ENCODE results near the gene SCAF4.

Gene SCAF4

DNA sequence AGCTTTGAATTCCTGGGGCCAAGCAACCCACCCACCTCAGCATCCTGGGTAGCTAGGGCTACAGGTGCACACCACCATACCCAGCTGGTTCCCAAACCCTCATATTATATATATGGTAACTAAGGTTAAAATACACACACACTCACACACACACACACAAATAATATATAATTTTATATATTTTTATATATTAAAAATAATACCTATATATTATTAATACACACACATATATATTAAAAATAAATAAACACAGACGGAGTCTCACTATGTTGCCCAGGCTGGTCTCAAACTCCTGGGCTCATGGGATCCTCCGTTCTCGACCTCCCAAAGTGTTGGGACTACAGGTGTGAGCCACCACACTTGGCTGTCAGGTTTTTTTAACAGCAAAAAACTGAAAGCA is 31.9 kb downstream of the SCAF4 start:
- H3K9ac ChIP-seq (ENCODE audit: low read length): no peak overlapping the region
- peaks cover 8% of the 10 kb centered on the region for H3K36me3 ChIP-seq (ENCODE audit: control insufficient read depth, insufficient read depth, low read length)
- H3K4me3 ChIP-seq (ENCODE audit: low read length): no peak overlapping the region
- H3K4me1 ChIP-seq (ENCODE audit: control insufficient read depth, insufficient read depth, low read length): no peaks in the 10 kb centered on the region
- no peaks in the 10 kb centered on the region for H3K27me3 ChIP-seq (ENCODE audit: control insufficient read depth, insufficient read depth, low read length)
- no peaks in the 10 kb centered on the region for H3K9me3 ChIP-seq (ENCODE audit: control insufficient read depth, low read length)

DNA sequence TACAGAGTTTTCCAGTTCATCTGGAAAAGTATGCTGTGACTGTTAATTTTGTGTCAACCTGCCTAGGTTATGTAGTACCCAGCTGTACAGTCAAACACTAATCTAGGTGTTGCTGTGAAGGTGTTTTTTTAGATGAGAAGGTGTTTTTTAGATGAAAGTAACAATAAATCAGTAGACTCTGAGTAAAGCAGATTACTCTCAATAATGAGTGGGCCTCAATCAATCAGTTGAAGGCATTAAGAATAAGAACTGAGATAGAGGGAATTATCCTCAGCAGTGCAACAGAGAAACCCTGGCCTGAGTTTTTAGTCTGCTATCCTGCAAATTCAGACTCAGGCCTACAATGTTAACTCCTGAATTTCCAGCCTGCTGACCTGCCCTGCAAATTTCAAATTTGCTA is 33.5 kb downstream of the SCAF4 start:
- Histone ChIP-seq H3K27me3 (ENCODE audit: control insufficient read depth, insufficient read depth, low read length) (no peaks in the 10 kb centered on the region), H3K4me1 (ENCODE audit: control insufficient read depth, insufficient read depth, low read length) (no peaks in the 10 kb centered on the region), H3K9me3 (ENCODE audit: control insufficient read depth, low read length) (no peaks in the 10 kb centered on the region), H3K4me3 (ENCODE audit: low read length) (no peak overlapping the region), H3K9ac (ENCODE audit: low read length) (no peak overlapping the region), H3K36me3 (ENCODE audit: control insufficient read depth, insufficient read depth, low read length) (peaks cover 8% of the 10 kb centered on the region)

DNA sequence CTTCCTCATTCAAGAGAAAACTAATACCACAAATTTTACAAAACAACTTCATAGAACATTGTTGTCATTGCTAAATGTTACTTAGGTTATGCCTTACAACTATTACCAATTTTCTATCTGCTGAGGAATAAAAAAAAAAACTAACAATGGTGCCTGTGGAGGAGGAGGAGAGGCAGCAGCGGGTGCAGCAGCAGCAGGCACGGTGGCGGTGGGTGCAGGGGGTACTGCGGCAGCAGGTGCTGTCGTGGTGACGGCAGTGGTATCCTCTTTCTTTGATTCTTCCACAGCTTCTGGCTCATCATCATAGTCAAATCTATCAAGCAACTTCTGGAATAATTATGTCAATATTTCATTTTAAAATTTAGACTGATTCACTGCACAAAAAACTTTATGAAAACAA is 35.5 kb downstream of the SCAF4 start:
- H3K36me3 ChIP-seq (ENCODE audit: control insufficient read depth, insufficient read depth, low read length): peaks cover 8% of the 10 kb centered on the region
- no peaks in the 10 kb centered on the region for H3K4me1 ChIP-seq (ENCODE audit: control insufficient read depth, insufficient read depth, low read length)
- no peaks in the 10 kb centered on the region for H3K9me3 ChIP-seq (ENCODE audit: control insufficient read depth, low read length)
- no peaks in the 10 kb centered on the region for H3K27me3 ChIP-seq (ENCODE audit: control insufficient read depth, insufficient read depth, low read length)
- H3K4me3 ChIP-seq (ENCODE audit: low read length): no peak overlapping the region
- H3K9ac ChIP-seq (ENCODE audit: low read length): no peak overlapping the region

DNA sequence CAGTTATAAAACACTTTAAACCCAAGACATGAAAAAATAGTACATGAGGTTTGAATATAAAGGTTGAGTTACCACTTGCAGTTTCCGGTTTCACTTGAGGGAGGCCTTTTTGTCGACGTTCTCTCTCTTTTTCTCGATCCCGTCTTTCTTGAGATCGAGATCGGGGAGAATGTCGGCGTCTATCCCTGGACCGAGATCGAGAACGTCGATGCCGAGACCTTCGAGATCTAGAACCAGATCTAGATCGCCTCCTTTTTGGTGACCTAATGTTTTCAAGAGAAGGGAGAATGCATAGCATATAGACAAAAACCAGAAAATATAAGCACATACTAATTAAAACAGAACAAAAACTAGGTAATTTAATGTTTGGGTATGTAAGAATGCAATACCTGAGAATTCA is 38.7 kb downstream of the SCAF4 start:
- no peak overlapping the region for H3K4me3 ChIP-seq (ENCODE audit: low read length)
- H3K9ac ChIP-seq (ENCODE audit: low read length): no peak overlapping the region
- H3K4me1 ChIP-seq (ENCODE audit: control insufficient read depth, insufficient read depth, low read length): no peaks in the 10 kb centered on the region
- H3K36me3 ChIP-seq (ENCODE audit: control insufficient read depth, insufficient read depth, low read length): peaks cover 10% of the 10 kb centered on the region
- H3K9me3 ChIP-seq (ENCODE audit: control insufficient read depth, low read length): no peaks in the 10 kb centered on the region
- H3K27me3 ChIP-seq (ENCODE audit: control insufficient read depth, insufficient read depth, low read length): no peaks in the 10 kb centered on the region

DNA sequence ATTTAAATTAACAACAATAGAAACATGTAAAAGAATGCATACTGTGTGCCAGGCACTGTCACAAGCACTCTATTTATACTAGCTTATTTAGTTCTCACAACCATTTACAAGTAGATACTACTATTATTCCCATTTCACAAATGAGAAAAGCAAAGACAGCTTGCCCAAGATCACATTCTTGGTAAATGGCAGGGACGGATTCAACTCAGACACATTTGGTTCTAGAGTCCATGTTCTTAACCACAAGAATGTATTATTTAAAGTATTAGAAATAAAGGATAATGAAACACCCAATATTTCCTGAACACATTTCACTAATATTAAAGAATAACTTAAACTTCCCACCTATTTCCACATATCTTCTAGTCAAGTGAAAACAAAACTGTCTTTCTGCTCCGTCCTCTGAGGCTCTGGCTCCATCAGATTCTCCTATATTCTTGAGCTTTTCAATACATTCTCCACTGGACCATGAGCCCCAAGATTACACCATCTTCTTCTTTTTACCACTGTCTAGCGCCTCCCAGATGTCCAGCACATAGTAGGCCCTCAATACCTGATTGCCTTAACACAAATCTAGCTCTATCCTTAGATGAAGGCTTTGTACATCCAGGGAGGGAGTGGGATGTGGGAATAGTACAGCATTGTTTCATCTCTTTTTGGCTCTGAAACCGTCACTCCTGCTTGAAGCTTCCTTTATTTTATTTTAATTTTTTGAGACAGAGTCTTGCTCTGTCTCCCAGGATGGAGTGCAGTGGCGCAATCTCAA is 43.1 kb downstream of the SCAF4 start:
- no peaks in the 10 kb centered on the region for H3K27me3 ChIP-seq (ENCODE audit: control insufficient read depth, insufficient read depth, low read length)
- no peak overlapping the region for H3K4me3 ChIP-seq (ENCODE audit: low read length)
- peaks cover 11% of the 10 kb centered on the region for H3K36me3 ChIP-seq (ENCODE audit: control insufficient read depth, insufficient read depth, low read length)
- no peaks in the 10 kb centered on the region for H3K9me3 ChIP-seq (ENCODE audit: control insufficient read depth, low read length)
- no peak overlapping the region for H3K9ac ChIP-seq (ENCODE audit: low read length)
- H3K4me1 ChIP-seq (ENCODE audit: control insufficient read depth, insufficient read depth, low read length): no peaks in the 10 kb centered on the region

DNA sequence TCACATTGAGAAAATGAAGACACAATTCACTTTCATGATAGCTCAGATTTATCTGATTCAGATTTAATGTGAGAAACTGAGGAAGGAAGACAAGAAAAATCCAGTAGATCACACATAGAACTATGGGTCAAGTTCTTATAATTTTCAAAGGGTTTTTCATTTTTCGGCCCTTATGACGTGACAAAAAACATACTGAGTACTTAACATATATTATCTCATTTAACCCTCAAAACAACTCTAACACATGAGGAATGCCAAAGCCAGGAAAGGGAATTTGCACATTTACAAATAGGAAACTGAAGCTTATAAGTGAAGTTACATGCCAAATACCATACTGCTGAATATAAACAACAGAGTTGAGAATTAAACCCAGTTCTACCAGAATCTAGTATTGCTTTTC is 44.8 kb downstream of the SCAF4 start:
- no peak overlapping the region for H3K4me3 ChIP-seq (ENCODE audit: low read length)
- no peak overlapping the region for H3K9ac ChIP-seq (ENCODE audit: low read length)
- H3K9me3 ChIP-seq (ENCODE audit: control insufficient read depth, low read length): no peaks in the 10 kb centered on the region
- H3K36me3 ChIP-seq (ENCODE audit: control insufficient read depth, insufficient read depth, low read length): peaks cover 11% of the 10 kb centered on the region
- no peaks in the 10 kb centered on the region for H3K4me1 ChIP-seq (ENCODE audit: control insufficient read depth, insufficient read depth, low read length)
- H3K27me3 ChIP-seq (ENCODE audit: control insufficient read depth, insufficient read depth, low read length): no peaks in the 10 kb centered on the region

DNA sequence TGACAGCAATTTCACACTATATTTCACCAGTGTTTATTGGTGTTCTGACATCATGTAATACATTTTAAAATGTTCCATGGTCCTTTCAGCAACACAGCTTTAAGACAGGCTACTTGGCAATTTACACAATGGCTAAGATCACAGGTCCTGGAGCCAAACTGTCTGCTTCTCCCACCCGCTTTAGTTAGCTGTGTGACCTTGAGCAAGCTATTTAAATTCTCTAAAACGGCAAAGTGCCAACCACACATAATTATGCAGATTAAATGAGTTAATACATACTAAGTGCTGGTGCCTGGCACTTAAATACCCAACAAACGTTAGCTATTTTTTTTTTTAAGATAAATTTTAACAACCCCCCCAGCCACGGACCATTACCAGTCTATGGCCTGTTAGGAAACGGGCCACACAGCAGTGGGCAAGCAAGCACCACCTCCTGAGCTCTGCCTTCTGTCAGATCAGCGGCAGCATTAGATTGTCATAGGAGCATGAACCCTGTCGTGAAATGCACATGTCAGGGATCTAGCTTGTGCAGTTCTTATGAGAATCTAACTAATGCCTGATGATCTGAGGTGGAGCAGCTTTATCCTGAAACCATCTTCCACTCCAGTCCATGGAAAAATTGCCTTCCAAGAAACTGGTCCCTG is 45.5 kb downstream of the SCAF4 start:
- Histone ChIP-seq H3K4me1 (ENCODE audit: control insufficient read depth, insufficient read depth, low read length) (no peaks in the 10 kb centered on the region), H3K4me3 (ENCODE audit: low read length) (no peak overlapping the region), H3K9ac (ENCODE audit: low read length) (no peak overlapping the region), H3K36me3 (ENCODE audit: control insufficient read depth, insufficient read depth, low read length) (peaks cover 11% of the 10 kb centered on the region), H3K9me3 (ENCODE audit: control insufficient read depth, low read length) (no peaks in the 10 kb centered on the region), H3K27me3 (ENCODE audit: control insufficient read depth, insufficient read depth, low read length) (no peaks in the 10 kb centered on the region)

DNA sequence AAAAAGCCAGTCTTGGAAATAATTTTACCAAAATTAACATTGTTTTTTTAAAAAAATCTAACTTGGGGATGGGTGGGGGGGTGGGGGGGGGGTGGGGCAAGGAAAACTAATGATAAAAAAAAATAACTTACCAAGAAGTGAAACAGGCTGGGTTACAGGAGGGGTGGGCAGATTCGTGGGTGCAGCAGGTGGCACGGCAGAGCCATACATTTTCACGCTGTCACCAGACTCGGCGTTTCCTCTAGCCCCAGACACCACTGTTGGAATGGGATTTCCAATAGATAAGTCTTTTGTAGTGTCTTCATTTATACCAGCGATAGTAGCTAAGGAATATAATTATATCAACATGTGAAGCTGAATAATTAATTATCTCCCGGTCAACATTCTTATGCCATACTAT is 47.0 kb downstream of the SCAF4 start:
- peaks cover 5% of the 10 kb centered on the region for H3K36me3 ChIP-seq (ENCODE audit: control insufficient read depth, insufficient read depth, low read length)
- no peaks in the 10 kb centered on the region for H3K9me3 ChIP-seq (ENCODE audit: control insufficient read depth, low read length)
- no peak overlapping the region for H3K9ac ChIP-seq (ENCODE audit: low read length)
- no peaks in the 10 kb centered on the region for H3K4me1 ChIP-seq (ENCODE audit: control insufficient read depth, insufficient read depth, low read length)
- no peak overlapping the region for H3K4me3 ChIP-seq (ENCODE audit: low read length)
- no peaks in the 10 kb centered on the region for H3K27me3 ChIP-seq (ENCODE audit: control insufficient read depth, insufficient read depth, low read length)

DNA sequence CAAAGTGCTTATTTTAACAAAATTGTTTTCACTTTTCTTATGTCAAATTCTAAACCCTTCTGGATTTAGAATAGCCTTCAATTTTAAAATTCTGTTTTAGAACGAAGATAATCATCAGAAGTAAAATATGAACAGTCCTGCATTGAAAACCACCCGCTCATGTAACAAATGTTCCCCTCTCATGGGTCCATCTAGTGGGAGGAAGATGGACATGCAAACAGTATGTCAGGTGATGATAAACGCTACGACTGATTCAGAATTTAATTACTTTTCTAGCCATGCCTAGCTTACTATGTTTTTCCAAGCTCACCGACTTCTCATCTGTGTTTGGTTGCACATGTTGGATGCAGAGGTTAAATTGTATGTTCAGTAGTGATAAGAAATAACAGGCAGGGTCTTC is 48.9 kb downstream of the SCAF4 start:
- H3K4me3 ChIP-seq (ENCODE audit: low read length): no peak overlapping the region
- peaks cover 5% of the 10 kb centered on the region for H3K36me3 ChIP-seq (ENCODE audit: control insufficient read depth, insufficient read depth, low read length)
- no peaks in the 10 kb centered on the region for H3K4me1 ChIP-seq (ENCODE audit: control insufficient read depth, insufficient read depth, low read length)
- H3K9me3 ChIP-seq (ENCODE audit: control insufficient read depth, low read length): no peaks in the 10 kb centered on the region
- H3K9ac ChIP-seq (ENCODE audit: low read length): no peak overlapping the region
- no peaks in the 10 kb centered on the region for H3K27me3 ChIP-seq (ENCODE audit: control insufficient read depth, insufficient read depth, low read length)

DNA sequence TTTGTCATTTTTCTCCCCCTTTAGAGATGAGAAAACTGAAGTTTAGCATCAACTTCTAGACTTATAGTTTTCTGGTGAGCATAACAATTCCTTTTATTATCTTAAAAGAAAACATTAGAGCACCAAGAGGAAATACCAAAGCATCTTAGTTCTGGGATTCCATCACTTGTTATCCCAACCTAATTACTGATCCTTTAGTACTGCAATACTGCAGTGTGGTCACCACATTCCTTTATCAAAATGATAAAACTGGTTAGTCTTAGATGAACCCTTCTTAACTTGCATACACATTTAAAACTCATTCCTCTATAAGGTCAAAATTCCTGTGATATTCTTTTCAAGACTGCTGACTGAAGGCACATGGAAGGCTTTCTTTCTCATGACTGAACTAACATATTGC is 49.3 kb downstream of the SCAF4 start:
- peaks cover 5% of the 10 kb centered on the region for H3K36me3 ChIP-seq (ENCODE audit: control insufficient read depth, insufficient read depth, low read length)
- H3K27me3 ChIP-seq (ENCODE audit: control insufficient read depth, insufficient read depth, low read length): no peaks in the 10 kb centered on the region
- no peaks in the 10 kb centered on the region for H3K4me1 ChIP-seq (ENCODE audit: control insufficient read depth, insufficient read depth, low read length)
- H3K4me3 ChIP-seq (ENCODE audit: low read length): no peak overlapping the region
- H3K9me3 ChIP-seq (ENCODE audit: control insufficient read depth, low read length): no peaks in the 10 kb centered on the region
- H3K9ac ChIP-seq (ENCODE audit: low read length): no peak overlapping the region

DNA sequence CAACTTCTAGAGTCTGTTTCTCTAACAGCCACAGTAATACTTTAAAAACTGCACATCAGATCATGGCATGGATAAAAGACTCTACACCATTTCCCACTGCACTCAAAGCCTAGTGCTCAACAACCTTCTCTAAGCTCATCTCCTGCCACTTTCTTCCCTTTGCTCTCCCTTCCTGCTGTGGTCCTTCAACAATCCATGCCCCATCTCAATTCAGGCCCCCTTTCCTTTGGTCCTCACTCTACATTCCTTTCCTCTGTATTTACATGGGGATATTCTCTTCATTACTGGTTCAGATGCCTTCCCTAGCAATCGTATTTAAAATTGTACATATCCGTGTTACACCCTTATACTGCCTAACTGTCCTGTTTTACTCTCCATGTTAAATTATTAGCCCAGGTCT is 53.4 kb downstream of the SCAF4 start:
- no peak overlapping the region for H3K9ac ChIP-seq (ENCODE audit: low read length)

DNA sequence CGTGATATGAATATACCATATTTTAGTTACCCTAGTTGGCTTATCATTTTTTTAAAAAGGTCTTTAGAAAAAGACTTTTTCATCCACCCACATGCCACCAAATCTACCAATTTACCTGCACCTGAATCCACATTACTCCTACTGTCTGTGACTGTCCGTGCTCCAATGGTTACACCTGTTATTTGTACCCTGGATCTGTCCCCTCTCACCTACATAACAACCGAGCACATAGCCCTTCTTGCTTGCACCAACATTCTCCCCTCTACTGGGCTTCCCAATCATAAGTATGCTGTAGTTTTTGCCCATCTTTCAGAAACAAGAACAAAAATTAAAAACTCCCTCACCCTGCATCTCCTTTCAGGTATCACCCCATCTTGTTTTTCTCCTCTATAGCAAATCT is 54.9 kb downstream of the SCAF4 start:
- Histone ChIP-seq H3K27me3 (ENCODE audit: control insufficient read depth, insufficient read depth, low read length) (no peaks in the 10 kb centered on the region), H3K9ac (ENCODE audit: low read length) (no peak overlapping the region), H3K9me3 (ENCODE audit: control insufficient read depth, low read length) (no peaks in the 10 kb centered on the region), H3K4me3 (ENCODE audit: low read length) (no peak overlapping the region), H3K36me3 (ENCODE audit: control insufficient read depth, insufficient read depth, low read length) (no peaks in the 10 kb centered on the region), H3K4me1 (ENCODE audit: control insufficient read depth, insufficient read depth, low read length) (peaks cover 14% of the 10 kb centered on the region)

More for the DNA sequence above, 53.4 kb downstream of the SCAF4 start:
- Histone ChIP-seq H3K4me3 (ENCODE audit: low read length) (no peak overlapping the region), H3K9me3 (ENCODE audit: control insufficient read depth, low read length) (no peaks in the 10 kb centered on the region), H3K27me3 (ENCODE audit: control insufficient read depth, insufficient read depth, low read length) (no peaks in the 10 kb centered on the region), H3K4me1 (ENCODE audit: control insufficient read depth, insufficient read depth, low read length) (peaks cover 8% of the 10 kb centered on the region), H3K36me3 (ENCODE audit: control insufficient read depth, insufficient read depth, low read length) (no peaks in the 10 kb centered on the region)

All from mucosa of stomach (tissue), 1 donor.